C1 segment of cervical spinal cord (tissue), 14 donors: ENCODE data around the gene SAPCD1.
A peak's percentile ranks its signal among the peaks of the same experiment; 100 is the strongest.
"Not testable (repeated sequence)": the region's sequence is repeated elsewhere in the genome, so short reads cannot be mapped to it uniquely, and the experiment has no call there.

ENCODE experiments used
- DNase-seq, 14 donors: peaks; one replicate each; lab custom pipeline; 2025; lab: John Stamatoyannopoulos, UW

The SAPCD1 gene

GRCh38 chr6:31777667-31778050, 15.2 kb downstream of the SAPCD1 start:
- DNase-seq: no peak

GRCh38 chr6:31778193-31778592, 15.7 kb downstream of the SAPCD1 start:
- DNase-seq: no peak

GRCh38 chr6:31778999-31779885, 16.8 kb downstream of the SAPCD1 start:
- no peak for DNase-seq

- no peak for DNase-seq
Observed at GRCh38 chr6:31779908-31780307, 17.5 kb downstream of the SAPCD1 start.

GRCh38 chr6:31780507-31781243, 18.2 kb downstream of the SAPCD1 start:
- no peak for DNase-seq

DNA sequence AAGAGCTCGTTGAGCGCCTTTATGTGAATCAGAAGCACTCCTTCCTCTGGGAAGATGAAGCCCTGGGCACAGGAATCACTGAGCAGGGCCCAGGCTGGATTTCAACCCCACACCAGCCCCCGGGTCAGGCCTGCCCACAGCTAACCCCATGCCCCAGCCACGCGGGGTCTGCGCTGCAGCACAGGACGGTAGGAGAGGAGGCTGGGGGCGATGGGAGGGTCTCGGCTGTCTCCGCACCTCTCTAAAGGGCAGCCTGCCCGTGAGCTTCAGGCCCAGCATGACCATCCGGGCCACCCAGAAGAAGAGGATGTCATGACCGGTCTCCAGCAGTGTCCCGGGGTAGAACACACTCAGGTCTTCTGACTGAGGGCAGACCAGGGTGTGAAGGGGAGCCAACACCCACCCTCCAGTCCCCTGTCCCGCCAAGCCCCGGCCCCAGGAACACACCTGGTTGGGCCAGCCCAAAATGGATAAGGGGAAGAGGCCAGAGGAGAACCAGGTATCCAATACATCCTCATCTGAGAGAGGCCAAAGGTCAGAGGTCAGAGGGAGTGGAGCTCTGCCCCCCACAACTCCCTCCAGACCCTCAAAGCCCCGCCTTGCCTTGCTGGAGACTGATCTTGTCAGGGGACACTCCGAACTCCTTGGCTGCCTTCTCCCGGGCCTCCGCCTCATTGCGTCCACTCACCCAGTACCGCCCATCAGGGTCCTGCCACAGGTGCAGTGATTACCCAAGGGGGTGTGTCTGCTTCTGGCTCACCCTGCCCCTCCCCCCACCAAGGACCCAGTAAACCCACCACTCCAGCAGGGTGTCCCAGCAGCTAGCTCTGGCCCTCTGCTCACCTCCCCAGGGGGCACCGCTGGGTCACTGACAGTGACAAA, 19.0 kb downstream of the SAPCD1 start:
- no peak for DNase-seq

- no peak for DNase-seq
Observed at GRCh38 chr6:31782126-31782855, 19.8 kb downstream of the SAPCD1 start.

GRCh38 chr6:31784098-31784925, 21.9 kb downstream of the SAPCD1 start:
- DNase-seq: peak in 2 of 14 donors; percentile 27 to 35

DNA sequence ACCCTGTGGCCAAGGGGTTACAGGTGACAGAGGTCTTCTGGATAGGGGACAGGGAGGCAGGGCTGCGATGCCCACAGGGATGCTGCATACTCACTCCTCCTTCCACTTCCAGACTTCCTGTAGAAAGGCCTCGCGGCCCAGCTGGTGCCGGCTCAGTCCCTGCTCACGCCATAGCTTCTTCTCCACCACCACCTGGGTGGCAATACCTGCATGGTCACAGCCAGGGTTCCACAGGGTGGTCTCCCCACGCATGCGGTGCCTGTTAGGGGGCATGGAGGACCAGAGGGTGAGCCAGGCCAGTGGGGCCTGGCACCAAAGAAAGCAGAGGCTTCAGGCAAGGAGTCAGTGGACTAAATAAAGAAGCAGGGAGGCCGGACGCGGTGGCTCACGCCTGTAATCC, 23.0 kb downstream of the SAPCD1 start:
- no peak for DNase-seq

DNA sequence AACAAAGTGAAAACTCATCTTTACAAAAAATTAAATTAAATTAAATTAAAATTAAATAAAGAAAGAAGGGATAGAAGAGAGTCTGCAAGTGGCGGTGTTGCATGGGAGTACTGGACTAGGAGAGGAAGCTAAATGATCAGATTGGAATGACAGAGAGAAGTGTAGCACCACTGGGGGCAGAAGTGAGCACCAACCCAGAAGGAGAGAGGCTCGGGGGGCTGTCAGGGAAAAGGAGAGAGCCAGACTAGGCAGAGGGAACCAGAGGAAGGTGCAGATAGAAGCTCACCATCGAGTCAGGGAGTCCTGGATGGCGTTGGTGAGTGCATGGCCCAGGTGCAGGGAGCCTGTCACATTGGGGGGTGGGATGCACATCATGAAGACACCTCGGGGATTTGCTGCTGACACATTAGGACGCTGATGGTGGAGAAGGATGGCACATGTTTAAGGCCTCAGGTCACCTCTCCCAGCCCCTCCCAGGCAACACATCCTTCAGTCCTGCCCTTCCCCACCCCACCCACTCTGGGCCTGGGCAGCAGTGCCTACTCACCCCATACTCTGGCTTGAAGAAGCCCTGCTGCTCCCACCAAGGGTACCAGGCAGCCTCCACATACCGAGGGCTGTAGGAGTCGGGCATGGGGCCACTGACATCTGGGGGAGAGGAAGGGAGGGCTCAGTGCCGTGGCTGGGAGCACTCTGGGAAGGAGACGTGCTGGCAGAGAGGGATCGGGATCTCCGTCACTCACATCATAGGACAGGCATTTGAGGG, 29.1 kb downstream of the SAPCD1 start:
- peak in 1 of 14 donors; percentile 16 for DNase-seq

- DNase-seq: no peak
Observed at GRCh38 chr6:31792090-31792374, 29.6 kb downstream of the SAPCD1 start.

GRCh38 chr6:31792761-31793171, 30.3 kb downstream of the SAPCD1 start:
- DNase-seq: no peak

- not testable (repeated sequence) for DNase-seq
Observed at GRCh38 chr6:31793927-31794245, 31.4 kb downstream of the SAPCD1 start.

DNA sequence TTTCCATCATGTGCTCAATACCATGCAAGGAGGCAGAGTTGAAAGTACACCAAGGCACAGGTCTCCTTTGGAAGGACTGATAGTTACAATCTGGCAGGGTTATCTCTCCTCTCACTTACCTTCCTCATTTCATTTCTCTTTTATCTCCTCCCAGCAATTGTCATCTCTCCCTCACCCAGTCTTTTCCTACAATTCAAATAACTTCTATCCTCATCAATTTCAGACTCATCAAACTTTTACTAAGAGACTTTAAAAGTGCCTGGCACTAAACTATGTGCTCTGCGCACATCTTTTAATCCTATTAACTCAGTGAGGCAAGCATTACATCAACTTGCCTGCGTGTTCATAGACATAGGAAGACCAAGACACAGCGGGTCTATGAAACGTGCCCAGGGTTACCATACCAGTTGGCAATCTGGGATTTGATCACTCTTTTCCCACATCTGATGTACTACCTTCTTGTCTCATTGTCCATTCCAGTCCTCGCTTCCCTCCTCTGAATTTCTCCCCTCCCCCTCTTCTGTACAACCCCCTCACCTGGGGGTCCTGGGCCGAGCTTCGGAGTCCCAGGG, 31.9 kb downstream of the SAPCD1 start:
- DNase-seq: no peak

- peak in 1 of 14 donors; percentile 58 for DNase-seq
Observed at GRCh38 chr6:31794866-31795615, 32.6 kb downstream of the SAPCD1 start.

DNA sequence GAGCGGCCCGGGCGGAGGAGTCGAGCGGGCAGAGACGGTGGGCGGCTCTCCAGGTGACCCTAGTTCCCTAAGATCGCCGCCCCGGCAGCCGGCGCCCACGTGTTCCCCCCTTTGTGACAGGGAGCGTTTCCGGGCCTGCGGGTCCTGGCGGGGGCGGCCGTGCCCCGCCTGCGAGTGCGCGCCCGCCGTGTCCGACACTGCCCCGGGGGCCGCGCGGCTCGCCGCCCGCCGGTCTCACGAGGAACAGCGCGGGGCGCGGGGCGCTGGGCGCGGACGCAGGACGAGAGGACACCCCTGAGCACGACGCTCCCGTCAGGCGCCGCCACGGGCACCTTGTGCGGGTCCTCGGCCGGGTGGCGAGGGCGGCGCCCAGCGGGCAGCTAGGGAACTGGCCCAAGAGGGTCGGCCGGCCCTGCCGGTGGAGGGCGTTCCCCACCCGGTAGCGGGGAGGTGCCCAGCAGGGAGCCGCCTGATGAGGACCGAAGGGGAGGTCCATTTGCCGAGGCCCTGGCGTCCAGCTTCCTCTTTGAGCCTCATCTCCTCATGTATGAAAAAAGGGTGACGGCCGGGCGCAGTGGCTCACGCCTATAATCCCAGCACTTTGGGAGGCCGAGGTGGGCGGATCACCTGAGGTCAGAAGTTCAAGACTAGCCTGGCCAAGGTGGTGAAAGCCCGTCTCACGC, 33.3 kb downstream of the SAPCD1 start, which contains the start of gene VARS1:
Gene VARS1 (minus strand): TSS at position 137 of the 683 bp plus-strand sequence. CDS start 535 bp downstream, outside the sequence.
- DNase-seq: peak in 13 of 14 donors; percentile 59 to 93 (median 84)

DNA sequence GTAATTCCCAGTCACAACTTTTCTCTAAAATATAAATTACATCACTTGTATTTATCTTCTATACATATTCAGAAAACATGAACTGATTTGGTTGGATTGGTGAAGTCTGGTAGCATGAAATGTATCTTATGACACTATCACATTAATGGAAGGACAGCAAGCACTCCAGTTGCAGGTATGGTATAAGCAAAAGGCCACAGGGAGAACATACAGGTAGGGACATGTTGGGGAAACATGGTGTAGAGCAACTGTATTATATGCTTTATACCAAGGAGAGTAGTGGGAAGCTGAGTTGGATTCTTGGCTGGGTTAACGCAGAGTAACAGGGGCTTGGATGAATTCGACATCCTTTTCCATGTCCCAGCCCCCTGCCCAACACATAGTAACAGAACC, 34.5 kb downstream of the SAPCD1 start:
- DNase-seq: no peak

GRCh38 chr6:31797588-31797987, 35.1 kb downstream of the SAPCD1 start:
- no peak for DNase-seq
